GM12801 (cell line): ENCODE measurements around the gene PCSK9.

Source experiments
- TF ChIP-seq, protein P1 (sequence below): IDR thresholded peaks from one replicate; pipeline ENCODE4 v1.5.1; 2011; ENCODE audit warnings: control low read depth; ENCODE audit not compliant: insufficient read length; ENCODE audit errors: extremely low read depth

Gene PCSK9

DNA sequence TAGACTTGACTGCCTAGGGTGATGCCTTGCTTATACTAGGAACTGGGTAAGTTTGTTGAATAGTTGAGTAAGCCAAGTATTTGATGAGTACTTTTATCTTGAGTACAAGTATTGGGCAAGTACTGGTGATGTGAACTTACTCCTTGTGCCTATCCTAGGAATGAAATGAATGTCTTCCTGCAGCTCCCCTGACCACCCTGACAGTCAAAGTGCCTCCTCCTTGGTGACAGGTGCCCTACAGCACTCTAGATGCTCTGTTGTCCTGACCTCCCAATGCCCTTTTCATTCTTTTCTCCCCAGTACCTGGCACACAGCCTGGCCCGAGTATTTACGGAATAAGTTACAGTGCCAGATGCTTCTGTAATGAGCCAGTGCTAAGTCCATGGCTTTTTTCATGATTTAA is 25.5 kb downstream of the PCSK9 start:
- TF ChIP-seq, protein P1, sequence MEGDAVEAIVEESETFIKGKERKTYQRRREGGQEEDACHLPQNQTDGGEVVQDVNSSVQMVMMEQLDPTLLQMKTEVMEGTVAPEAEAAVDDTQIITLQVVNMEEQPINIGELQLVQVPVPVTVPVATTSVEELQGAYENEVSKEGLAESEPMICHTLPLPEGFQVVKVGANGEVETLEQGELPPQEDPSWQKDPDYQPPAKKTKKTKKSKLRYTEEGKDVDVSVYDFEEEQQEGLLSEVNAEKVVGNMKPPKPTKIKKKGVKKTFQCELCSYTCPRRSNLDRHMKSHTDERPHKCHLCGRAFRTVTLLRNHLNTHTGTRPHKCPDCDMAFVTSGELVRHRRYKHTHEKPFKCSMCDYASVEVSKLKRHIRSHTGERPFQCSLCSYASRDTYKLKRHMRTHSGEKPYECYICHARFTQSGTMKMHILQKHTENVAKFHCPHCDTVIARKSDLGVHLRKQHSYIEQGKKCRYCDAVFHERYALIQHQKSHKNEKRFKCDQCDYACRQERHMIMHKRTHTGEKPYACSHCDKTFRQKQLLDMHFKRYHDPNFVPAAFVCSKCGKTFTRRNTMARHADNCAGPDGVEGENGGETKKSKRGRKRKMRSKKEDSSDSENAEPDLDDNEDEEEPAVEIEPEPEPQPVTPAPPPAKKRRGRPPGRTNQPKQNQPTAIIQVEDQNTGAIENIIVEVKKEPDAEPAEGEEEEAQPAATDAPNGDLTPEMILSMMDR, result no peak

- TF ChIP-seq, protein P1, result no peak
Observed at GRCh38 chr1:55065648-55066047, 26.3 kb downstream of the PCSK9 start.

DNA sequence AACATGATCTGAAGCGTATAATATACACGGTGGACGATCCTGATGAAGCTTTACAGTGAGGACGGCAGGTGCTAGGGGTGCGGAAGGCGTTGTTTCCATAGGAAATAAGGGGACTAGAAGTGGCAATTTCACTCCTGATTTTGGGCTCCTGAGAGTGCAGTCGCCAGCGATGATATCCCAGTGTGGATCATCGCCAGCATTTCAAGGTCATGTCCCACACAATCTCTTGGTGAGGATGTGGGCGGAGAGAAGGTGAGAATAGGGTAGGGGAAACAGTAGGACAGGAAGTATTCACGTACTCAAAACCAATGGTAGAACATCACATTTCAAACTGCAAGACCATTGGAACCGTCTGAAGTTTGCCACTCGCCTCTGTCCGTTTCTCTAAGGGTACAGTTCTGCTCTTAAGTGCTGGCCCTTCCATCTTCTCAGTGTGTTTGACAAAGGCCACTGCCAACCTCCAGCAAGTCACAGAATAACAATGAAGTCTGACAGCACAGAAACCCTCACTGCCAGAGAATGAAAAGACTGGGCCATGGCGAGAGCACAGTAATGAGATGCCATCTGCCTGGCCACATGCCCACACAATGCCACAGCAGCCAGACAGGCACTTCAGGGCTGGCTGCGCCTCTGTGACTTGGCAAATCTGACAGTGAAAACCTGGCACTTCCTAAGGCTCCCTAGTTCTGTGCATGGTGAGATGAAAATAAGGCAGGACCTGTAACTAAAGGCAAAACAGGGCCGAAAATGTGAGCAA is 27.9 kb downstream of the PCSK9 start:
- TF ChIP-seq, protein P1, result no peak

DNA sequence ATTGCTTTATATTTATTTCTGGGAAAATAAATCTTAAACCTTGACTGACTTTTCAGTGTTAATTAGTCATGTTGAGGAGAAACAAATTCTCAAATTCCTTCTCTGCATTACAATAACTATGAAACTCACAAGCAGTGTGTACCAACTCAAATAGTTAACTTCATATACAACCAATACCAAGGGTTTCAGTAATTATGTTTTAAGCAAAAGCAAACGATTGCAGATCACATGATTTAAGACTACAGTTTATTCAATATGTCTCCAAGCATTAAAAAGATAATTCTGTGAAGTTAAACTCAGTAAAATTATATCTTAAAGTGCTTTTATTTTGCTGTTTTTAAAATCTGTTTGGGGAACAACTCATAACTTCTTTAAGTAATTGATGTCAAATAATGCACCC is 28.6 kb downstream of the PCSK9 start:
- TF ChIP-seq, protein P1, result no peak

- TF ChIP-seq, protein P1, result no peak
Observed at GRCh38 chr1:55068638-55069037, 29.3 kb downstream of the PCSK9 start.

GRCh38 chr1:55069280-55069679 is 29.9 kb downstream of the PCSK9 start:
- TF ChIP-seq, protein P1, result no peak

DNA sequence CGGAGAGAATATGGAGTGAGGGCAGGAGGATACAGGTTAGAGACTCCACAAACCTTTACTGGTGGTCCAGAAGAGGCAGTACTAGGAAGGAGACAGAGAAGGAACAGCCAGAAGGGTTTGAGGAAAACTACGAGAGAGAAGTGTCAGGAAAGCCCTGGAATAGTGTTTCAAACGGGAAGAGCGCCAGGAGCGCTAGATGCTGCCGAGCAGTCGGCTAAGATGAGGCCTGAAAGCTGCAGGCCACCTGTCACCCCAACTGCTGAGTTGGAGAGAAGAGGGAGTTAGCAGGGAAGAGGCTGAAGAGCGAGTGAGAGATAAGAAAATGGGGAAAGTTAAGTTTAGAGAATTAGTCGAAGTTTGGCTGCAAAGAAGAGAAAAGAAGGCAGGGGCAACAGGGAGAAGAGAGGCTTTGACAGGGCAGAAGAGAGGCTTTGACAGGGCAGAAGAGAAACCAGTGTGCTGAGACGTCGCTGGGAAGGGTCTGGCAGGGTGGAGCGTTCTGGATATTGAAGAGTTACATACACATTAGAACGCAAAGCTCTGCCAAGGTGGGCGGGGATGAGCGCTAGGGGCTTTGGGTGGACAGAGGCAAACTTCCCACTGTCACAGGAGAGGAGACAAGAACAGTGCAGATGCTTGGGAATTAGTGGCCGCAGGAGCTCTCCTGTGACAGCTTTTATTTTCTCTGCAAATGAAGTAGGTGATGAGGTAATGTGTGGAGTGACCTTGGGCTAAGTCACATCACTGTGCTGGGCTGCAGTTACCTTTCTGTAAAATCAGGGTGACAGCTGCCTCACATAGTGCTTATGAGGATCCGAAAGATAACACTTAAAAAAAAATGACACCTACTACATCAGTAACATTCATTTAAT is 31.2 kb downstream of the PCSK9 start:
- TF ChIP-seq, protein P1, result no peak
